ENCODE results near the gene EPHB1.
A peak's percentile ranks its signal among the peaks of the same experiment; 100 is the strongest.

The EPHB1 gene

DNA sequence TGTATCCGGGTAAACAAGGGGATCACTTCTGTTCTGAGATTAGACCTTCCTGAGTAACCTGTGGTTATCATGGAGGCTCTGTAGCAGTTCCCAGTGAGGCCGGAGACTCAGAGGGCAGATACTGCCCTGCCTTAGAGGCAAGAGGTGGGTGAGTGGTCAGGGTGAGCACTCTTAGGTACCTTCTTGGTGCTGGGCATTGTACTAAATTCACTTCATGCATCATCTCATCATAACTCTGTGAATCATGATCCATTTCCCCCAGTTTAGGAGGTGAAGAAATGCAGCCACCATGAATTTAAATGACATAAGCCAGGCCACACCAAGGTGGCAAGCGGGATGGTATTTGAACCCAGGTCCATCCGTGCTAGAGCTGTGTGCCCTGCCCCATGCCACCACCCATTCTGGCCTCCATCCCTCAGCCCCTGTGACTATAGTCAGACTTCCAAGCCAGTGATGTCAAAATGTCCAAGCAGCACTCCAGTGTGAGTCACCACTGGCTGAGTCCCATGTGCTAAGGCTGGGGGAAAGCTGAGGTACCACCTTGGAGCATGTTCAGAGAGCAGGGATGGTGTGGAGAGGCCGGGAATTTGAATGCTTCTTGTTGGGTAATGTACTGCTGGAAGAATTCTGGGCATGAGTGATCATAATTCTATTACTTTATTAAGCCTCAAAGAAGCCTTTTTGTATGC, 88.8 kb downstream of the EPHB1 start:
- DNase-seq (ENCODE audit: low read depth, low spot score) = no peak

DNA sequence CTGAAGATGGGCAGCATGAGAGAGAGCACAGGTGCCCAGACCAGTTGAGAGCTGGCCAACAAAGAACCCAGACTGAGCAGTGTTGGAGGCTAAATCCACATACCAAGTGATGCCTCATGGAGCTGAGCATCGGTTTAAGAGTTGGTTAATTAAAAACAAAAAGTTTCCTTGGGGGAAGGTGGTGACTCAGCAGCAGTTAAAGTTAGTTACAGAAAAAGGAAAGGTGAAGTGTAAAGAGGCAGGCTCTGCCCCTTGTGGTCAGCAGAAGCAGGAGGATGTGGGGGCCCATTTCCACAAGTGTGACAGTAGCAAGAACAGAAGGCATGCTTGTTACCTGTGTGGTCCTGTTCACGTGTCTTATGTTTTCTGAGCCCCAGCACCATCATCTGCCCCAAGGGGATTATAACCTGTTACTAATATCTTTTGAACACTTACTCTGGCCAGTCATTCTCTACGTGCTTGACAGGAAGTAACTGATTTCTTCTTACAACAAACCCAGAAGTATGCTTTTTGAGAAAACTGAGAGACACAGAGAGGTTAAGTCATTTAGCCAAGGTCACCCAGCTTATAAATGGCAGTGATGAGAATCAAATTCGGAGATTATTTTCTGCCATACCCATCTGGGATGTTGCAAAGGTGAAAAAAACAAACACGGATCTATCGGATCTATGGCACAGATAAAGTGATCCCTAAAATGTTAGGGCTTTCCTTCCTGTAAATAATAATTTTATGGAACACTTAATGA, 91.0 kb downstream of the EPHB1 start:
- DNase-seq (ENCODE audit: low read depth, low spot score) = peak; percentile 18

DNA sequence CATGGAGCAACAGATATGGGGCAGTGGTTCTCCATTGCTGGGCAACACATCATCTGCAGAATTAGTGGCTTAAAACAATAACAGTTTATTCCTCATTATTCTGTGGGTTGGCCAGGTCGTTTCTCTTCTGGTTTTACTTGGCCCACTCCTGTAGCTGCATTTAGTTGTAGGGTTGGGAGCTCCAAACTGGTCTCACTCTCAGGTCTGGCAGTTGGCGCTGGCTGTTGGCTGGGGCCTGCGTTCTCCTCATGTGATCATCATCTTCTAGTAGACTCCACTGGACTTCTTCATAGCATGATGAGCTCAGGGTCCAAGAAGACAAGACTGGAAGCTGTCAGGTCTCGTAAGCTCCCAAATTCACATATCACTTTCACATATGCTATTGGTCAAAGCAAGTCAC, 91.9 kb downstream of the EPHB1 start:
- DNase-seq (ENCODE audit: low read depth, low spot score) = no peak

DNA sequence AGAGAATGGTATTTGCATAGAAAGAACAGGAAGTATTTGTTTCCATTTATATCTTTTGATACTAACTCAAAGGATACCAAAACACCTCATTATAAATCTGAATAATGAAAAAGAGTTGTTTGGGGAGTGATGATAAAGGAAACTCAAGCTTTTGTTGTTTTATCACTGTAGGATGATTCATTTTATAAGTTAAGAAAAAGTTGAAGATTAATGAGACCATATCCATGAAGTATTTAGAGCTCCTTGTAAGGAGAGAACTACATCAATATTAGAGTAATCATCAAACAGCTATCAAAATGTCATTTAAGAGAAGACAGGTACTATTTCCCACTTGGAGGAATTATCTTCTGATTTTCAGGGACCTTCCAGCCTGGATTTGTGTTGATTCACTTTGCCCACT, 92.5 kb downstream of the EPHB1 start:
- no peak for DNase-seq (ENCODE audit: low read depth, low spot score)

DNA sequence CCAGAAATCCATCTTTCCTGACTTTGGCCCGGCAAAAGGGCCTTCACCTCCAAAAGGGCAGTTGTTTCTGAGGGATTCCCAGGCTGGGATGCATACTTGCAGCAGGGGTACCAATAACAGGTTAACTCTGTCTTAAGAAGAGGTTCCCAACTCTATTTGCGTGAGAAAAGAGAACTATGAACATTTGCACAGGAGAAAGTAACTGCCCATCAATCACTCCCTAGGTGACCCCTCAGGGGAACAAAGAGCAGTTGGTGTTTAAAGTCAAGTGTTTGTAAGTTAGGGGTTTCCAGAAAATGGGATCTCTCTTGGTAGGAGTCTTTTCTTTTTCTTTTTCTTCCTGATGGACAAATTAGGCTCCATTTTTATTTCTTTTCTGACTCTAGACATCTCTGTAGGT, 97.3 kb downstream of the EPHB1 start:
- peak; percentile 30 for DNase-seq (ENCODE audit: low read depth, low spot score)

DNA sequence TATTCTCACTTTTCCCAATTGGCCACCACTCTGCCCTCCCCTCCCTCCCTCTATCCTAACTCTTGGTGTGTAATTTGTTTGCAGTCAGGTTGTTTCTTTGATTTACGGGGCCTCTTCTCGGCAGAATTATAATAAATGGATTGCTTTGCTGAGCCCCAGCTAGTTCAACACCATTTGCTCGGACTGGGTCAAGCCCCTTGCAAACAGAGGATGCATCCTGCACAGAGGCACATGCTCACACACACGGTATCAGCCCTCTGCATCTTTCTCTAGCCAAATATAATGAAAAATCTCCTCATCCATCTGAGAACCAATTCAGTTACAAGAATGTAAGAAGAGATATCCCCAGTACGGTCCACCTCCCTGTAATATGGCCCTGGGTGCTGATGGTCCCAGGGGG, 97.7 kb downstream of the EPHB1 start:
- no peak for DNase-seq (ENCODE audit: low read depth, low spot score)

DNA sequence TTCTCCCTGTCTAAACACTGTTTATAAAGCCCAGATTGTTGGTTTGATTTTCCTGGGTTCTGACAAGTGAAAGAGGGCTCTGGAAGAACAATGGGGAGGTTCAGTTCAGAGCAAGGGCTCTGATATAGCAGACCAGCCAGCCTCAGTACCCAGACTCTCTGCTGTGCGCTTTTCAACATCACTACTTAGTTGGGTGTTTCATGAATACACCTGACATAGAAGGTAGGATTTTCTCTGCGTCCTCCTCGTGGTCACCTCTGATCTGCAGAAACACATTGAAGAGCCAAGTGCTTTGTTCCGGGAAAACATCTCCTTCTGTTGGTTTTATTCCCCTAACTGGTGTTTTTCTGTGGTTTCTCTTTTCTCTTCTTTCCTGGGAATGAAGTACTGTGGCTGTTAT, 99.5 kb downstream of the EPHB1 start:
- no peak for DNase-seq (ENCODE audit: low read depth, low spot score)

DNA sequence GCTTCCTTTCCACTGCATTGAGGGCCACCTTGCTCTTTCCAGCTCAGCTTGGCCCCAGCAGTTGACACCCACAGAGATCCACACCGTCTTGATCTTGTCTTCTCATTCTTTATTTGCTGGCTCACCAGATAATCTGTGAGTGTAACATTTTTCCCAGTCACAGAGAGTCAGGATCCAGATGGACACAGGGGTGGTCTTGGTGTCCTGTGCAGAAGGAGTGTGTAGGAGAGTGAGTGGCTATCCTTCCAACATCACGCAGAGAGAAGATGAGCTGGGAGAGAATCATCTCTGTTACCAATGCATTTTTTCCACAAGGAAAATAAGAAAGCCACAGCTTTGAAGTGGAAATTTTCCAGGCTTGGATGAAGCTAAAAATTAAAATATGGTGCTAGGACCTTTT, 100.1 kb downstream of the EPHB1 start:
- no peak for DNase-seq (ENCODE audit: low read depth, low spot score)

DNA sequence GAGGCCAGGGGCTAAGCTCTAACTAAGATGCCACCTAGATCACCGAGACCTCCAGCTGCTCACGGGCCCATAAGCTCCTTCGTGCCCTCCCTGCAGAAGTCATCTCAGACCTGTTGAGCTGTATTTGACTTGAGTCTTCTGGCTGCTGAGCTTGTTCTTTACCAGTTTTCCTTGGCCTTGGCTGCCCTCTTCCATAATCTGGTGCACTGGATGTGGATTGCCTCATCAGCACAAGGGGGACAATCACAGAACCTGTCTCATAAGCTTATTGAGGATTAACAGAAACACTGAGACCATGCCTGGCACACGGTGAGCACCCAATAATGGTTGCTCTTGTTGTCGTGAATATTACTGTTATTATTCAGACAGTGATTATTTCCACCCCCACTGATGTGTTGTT, 101.1 kb downstream of the EPHB1 start:
- no peak for DNase-seq (ENCODE audit: low read depth, low spot score)

DNA sequence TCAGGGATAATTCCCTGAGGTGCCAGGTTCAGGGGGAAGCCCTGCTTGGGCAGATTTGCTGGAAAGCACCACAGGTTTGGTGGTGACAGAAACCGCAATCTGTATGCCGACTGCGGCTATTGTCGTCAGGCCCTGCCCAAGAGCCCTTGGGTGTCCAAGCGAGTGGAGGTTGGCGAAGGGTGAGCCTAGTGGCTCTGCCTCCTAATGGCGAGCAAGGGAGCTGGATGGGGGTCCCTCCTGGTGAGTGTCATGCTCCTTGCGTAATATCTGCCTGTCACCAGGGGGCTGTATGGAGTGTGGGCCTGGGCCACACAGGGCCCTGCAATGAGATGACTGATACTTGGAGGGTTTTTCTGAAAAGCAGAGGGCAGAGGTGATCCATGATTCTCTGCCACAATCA, 101.6 kb downstream of the EPHB1 start:
- no peak for DNase-seq (ENCODE audit: low read depth, low spot score)

DNA sequence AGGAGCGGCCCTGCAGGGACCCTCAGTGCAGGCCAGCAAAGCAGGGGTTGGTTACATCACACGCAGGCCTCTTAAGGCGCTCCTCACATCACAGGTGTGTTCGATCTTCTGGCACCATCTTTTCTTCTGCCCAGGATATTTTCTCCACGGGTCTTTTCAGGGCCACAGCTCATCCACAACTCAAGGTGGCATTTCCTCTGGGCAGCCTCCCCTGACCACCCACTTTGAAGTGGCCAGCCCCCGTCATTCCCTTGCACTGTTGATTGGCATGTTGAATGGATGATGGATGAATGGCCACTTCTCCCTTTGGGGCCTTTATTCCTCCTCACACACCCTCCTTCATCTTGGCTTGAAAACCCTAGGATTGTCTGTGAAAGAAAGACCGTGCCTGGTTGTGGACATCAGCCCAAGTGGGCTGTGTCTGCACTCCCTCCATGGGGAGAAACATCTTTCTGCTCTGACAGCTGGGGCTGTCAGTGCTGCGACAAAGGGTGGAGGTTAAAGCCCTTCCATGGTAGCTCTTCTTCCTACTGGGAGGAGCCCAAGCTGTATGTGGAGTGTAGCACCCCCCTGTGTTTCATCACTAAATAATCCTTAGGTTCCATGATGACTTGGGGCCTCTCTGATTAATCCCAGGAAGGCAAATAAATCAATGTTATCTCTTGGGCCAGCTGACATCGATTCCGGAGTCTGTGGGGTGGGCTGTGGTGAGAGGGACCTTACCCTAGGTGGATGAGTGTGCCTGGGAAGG, 102.5 kb downstream of the EPHB1 start:
- no peak for DNase-seq (ENCODE audit: low read depth, low spot score)

DNA sequence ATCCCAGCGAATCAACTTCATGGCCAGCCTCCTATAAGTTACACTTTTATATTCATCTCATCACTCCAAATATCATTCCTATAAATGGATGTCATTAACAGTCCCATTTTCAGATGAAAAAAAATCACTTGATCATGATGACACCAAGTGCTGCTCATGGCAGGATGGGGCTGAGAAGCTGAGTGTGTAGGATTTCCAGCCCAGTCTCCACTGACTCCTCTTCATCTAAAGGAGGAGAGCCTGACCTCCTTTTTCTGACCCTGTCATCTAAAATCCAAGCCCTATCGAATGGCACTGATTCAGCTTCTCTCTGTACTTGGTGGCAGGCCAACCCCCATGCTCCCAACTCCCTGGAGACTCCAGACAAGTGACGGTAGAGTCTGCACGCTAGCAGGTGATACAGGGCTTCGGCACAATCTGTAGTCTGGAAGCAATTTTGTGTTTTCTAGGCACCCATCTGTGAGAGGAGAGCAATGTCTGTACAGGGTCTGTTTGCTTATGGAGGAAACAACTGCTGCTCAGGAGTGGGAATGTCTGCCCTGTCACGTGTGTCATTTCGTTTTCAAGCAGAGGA, 103.2 kb downstream of the EPHB1 start:
- no peak for DNase-seq (ENCODE audit: low read depth, low spot score)

DNA sequence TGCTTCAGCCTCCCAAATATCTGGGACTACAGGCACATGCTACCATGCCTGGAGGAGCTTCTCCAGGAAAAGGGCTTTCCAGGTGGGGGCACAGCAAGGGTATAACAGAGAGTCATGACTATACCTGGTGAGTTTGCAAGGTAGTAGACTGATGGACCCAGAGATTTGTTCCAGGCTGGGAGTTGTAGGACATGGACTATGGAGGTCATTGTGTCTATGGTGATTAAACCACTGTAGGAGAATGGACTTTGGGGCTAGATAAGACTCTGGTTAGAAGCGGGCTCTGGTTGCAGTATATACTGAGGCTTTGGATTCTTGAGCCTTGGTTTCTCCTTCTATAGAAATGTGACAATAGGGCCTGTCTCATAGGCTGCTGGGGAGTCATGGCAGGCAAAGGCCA, 104.7 kb downstream of the EPHB1 start:
- no peak for DNase-seq (ENCODE audit: low read depth, low spot score)

DNA sequence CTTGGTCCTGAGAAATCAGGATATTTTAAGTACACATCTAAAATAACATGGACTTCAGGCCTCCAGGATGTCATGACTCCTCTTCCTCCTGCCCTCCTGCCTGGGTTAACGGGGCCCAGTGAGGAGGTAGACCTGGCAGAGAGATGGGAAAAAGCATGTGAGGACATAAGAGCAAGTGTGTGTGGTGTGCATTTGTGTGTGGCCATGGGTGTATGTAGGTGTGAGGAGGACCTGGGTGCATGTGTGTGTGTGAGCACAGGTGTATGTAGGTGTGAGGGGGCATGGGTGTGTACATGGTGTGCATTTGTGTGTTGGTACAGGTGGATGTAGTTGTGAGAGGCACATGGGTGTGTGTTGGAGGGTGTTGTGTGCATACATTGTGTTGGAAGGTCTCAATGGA, 105.4 kb downstream of the EPHB1 start:
- no peak for DNase-seq (ENCODE audit: low read depth, low spot score)

DNA sequence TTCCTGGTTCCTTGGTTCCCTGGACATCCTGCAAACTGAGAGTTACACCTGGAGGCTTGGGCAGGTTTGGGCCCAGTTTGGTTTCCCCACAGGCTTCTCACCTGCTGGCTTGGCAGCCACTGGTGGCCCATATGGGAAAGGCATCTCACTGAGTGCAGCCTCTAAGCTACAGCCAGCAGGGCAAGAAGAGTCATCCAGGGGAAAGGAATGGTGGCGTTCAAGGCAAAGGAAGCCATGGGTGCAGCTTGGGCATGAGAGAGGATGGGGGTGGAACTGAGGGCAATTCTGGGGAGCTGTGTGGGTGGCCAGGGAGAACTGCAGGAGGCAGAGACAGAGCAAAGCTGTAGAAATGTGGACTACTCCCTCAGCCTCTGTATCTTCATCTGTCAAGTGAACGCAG, 106.4 kb downstream of the EPHB1 start:
- DNase-seq (ENCODE audit: low read depth, low spot score) = no peak

DNA sequence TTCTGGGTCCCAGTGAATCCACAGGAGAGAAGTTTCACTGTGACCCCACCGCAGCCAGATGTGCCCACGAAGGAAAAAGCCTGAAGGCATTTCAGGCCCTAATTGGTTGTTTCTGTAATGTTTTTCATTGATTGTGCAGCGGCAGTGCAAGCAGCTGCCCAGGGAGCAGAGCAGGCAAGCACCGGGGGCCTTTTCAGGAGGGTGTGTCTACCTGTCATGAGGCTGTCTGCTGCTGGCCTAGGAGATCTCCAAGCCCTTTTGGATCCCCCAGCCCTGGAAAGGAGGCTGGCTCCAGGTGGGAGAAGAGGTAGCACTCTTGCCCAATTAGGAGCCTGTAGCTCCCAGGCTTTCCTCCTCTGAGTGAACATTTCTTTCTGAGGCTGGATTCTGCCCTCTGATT, 108.8 kb downstream of the EPHB1 start:
- no peak for DNase-seq (ENCODE audit: low read depth, low spot score)

DNA sequence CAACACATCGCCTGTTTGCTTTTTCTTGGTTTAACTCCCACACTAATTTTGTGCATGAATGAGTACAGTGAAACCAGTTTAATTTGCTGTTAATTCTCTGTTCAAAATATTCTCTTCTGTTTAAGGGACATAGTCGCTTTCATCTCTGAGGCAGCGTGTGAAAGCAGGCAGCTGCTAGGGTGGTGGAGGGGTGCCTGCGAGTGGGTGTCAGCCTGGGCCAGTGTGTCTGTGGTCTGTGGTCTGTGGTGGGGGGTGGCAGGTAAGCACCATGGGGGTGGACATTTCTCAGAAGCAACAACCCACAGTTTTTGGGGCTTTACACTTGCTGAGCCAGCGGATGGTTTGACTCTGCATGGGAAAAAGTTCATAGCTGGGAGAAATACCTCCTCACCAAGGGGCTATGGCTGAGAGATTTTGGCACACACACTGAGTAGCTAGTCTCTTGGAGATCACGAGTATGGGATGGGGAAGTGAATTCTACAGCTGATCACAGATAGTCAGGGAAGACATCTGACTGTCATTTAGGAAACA, 109.2 kb downstream of the EPHB1 start:
- DNase-seq (ENCODE audit: low read depth, low spot score) = no peak

DNA sequence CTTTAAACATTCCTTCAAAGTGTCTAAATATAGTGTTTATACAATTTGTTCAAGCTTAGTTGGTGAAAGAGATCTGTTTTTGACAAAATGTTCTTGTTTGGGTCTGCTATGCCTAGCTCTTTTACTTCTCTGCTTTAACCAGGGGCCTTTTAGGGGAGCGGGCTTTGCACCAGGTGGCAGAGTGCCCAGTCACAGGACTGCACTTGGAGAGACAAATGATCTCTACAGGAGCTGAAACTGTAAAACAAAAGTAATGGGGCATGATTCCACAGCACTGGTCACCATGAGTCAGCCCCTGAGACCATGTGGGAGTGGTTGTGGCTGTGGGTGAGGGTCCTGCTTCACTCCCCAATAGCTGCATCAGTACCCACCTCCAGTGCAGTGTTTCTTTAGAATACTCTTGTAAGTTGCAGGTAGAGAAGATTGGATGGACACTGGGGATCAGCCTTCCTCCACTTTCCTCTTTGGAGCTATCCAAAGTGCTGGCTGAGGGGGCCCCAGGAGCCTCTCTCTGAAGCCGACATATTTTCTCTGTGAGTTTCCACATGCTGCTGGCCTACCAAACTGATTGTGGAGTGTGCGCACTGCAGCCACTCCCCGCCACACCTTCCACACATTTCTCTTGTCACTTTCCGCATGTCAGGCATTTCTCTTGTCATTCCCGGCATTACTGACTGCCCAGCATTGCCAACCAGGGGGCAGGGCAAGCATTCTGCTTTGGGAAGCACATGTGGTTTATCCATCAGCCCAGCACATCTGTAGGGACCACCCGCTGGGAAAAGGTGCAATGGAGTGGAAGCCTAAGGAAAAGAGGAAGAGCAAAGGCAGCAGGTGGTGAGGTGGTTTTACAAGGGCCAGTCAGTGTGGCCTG, 110.0 kb downstream of the EPHB1 start:
- DNase-seq (ENCODE audit: low read depth, low spot score) = no peak

DNA sequence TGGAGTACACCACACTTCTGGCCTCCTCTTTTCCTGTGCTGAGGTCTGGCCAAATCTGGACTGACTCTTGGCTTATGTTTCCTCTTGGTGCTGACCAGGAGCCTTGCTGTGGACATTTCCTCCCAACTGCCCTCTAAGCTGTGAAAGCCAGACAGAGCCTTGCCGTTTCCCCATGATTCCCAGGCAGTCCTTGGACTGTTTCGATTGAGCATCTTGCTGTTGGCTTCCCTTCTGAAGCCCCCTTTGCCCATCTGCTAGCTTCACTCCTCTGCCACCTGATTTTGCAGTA, 110.5 kb downstream of the EPHB1 start:
- DNase-seq (ENCODE audit: low read depth, low spot score) = no peak

DNA sequence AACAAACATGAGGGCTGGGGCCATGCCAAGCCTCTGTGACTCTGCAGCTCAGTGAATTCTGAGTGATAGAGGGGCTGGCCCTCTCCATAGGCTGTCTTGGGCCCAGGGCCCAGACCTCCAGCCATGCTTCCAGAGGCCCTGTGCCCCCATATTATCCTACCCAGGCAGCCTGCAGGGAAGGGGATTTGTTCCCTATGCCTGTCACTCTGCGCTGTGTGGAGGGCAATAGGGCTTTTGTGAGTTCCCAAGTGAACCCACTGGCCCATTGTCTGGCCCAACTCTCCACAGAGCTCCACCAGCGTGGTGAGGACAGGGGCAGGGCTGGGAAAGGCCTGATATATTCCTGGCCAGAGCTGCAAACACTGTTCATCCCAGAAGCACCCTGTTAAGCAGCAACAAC, 113.2 kb downstream of the EPHB1 start:
- DNase-seq (ENCODE audit: low read depth, low spot score) = no peak

DNA sequence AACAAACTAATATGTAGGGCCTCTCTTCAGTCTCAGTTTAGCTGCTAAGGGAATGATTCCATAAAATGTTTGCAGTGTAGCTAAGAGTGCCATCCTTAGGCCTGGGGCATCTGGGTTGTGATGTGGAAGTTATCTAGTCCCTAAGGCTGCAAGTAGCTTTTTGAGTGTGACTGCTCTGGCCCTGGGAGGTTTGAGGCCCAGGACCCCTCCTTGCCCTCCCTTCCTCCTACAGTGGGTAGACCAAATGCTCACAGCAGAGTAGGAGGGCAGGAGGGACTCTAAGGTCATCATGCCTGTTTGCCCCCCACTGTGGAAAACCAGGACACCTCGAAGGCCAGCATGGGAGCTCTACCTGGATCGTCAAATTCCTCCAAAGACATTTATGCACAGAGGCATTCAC, 115.0 kb downstream of the EPHB1 start:
- DNase-seq (ENCODE audit: low read depth, low spot score) = no peak
